HG03108 (cell line): ENCODE measurements around the gene UCKL1.
"Not testable (repeated sequence)": the region's sequence is repeated elsewhere in the genome, so short reads cannot be mapped to it uniquely, and the experiment has no call there.

Source experiments
- ATAC-seq: cut with Tn5 transposase; IDR thresholded peaks from one replicate; pipeline ENCODE4 v1.9.1; 2021; ENCODE audit warnings: moderate library complexity; ENCODE audit not compliant: unreplicated experiment

The UCKL1 gene

DNA sequence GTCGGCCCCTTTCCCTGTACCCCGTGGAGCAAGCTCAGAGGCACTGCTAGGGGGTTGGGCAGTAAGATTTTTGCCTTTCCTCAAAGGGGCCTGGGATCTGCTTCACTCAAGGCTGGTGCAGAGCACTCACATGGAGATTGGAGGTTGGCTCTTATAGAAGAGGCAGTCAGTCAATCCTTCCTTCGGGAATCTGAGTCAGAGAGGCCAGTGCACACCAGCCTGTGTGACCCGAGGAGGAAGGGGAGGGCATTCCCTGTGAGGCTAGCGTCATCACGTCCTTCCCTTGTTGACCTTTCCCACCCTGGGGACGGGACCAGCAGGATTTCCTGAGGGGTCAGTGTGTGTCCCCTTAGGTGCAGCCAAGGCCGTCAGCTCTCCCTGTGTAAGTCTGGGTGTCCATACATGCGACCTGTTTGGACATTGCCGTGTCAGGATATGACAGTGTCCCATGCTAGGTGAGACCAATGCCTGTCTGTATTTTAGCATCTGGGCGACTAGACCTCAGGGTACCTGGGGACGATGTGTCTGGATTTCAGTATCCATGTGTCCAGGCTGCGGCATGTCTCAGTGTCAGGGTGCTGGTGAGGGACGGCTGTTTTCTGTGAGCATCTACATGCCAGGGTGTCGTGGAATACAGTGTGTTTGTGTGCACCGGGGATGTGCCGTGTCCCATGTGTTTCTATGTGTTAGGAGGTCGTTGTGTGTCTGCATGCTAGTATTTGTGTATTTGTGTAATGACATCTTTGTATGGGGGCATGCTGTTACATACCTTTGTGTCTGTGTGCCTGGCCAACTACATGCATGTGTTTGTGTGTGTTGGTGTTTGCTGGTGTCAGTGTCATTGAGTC is 16.3 kb upstream of the UCKL1 start:
- no peak for ATAC-seq

DNA sequence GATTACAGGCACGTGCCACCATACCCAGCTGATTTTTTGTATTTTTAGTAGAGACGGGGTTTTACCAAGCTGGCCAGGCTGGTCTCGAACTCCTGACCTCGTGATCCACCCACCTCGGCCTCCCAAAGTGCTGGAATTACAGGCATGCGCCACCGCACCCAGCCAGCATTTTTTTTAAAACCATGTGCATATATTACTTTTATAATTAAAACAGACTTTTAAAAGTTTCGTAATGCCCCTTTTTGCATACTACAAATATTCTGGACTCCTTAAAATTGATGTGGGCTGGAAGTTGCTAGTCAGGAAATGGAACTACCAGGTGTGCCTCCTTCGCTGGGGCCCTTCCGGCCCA is 15.7 kb upstream of the UCKL1 start:
- ATAC-seq = not testable (repeated sequence)

DNA sequence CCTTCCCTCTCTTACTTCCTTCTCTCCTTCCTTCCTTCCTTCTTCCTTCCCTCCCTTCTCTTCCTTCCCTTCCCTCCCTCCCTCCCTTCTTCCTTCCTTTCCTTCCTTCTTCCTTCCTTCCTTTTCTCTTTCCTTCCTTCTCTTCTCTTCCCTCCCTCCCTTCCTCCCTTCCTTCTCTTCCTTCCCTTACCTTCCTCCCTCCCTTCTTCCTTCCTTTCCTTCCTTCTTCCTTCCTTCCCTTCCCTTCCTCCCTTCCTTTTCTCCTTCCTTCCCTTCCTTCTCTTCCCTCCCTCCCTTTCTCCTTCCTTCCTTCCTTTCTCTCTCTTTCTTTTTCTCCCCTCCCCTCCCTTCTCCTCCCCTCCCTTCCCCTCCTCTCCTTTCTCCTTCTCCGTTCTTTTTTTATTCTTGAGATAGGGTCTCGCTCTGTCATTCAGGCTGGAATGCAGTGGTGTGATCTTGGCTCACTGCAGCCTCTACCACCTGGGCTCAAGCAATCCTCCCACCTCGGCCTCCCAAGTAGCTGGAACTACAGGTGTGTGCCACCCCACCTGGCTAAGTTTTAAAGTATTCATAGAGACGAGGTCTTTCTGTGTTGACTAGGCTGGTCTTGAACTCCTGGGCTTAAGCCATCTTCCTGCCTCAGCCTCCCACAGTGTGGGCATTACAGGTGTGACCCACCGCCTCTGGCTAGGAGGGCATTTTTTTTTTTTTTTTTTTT is 14.7 kb upstream of the UCKL1 start:
- no peak for ATAC-seq

DNA sequence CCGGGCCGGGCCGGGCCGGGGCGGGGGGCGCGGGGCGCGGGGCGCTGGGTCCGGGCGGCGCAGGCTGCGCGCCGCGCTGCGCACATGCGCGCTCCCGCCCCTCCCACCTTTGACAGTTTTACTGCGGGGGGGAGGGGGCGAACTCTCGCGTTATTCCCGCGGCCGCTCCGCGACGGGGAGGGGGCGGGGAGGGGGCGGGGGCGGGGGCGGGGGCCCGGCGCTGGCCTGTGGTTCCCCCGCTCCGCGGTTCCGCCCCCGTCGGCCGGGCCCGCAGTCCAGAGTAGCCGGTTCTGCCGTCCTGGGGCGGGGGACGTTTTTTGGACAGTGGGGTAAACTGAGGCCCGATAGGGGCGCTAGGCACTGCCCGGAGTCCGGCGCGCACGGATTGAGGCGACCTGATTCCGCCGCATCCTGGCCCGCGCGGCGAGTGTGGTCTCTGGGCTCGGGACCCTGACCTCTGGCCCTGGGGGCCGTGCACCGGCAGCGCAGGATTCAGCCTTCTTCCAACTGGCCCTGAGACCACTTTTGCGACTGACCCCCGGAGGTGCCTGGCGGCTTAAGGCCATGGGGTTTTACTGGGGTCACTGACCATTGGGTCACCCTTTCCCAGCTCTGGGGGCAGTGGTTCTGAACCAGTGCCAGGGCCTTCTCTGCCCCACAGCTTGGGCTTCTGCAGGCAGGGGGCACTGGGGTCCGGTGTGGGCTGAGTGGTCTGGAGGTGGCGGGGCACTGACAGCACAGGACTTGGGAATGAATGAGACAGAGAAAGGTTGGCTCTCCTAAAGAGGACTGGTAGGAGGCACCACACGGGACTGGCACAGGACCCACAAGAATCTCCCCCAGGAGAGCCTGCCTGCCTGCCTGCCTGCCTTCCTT is 13.9 kb upstream of the UCKL1 start, which contains the start of gene ZNF512B:
ZNF512B (minus strand) TSS at position 93 of the 876 bp plus-strand sequence. CDS start 1,980 bp downstream, outside the sequence.
- no peak for ATAC-seq

DNA sequence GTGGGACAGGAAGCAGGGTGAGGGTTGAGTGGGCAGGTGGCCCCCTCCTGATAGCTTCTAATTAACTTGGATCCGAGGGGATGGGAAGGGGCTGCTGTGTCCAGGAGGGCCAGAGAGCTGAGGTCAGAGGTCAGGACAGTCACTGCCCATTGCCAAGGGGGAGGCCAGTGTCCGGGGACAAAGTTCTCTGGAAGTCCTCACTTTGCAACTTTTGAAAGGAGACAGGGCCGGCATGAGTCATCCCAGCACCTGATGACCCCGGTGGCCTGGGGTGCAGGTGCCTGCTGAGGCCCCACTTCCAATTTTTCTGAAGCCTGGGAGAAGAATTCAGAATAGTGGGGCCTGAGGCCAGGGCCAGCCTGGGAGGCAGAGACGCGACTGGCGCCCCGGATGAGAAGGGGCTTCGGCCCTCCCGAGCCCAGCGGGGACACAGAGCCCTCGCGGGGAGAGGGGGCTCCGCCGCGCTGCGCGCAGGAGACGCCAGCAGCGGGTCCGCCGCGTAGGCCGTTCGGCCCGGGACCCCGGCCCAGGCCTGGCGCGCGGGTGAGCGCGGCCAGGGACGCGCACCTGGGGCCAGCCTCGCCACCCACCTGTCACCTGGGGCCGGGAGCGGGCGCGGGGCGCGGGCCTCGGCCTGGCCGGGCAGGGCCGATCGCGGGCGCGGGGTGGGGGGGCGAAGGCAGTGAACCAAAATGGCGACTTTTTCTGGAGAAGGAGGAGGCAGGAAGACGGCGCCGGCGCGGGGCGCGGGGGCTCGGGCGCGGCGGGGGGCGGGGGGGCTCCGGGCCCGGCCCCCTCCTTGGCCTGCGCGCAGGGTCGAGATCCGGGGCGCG is 12.9 kb upstream of the UCKL1 start:
- ATAC-seq = no peak

DNA sequence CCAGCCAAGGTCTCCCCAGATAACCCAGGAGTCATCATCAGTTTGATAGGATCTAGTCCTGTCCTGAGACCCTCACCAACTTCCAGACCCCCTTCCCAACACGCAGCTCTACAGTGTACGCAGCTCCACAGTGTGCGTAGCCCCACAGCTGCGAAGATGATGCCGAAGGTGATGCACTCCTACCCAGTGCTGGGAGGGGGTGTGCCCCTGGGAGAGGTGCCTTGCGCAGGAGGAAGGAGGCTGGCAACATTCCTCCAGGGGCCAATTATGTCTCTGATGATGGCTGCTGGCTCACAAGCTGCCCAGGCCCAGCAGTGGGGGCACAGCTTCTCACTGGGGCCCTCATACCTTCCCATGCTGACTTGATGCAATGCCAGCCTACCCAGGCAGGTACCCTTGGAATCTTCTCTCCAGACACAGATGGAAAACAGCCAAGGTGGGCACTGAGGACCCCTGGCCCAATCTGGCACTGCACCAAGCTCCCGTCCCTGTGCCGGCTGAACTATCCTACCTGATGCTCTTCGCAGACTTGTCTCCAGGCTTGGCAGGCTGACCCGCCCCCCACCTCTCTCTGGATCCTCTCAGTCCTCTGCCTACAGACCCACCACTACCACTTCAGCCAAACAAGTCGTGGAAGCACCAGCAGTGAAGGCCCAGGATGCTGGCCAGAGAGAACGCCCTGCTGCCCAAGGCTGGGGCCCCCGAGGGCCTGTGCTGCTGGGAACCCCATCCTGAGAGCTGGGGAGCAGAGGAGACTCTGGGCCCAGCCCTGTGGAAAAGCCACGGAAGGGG is 12.1 kb upstream of the UCKL1 start:
- no peak for ATAC-seq

DNA sequence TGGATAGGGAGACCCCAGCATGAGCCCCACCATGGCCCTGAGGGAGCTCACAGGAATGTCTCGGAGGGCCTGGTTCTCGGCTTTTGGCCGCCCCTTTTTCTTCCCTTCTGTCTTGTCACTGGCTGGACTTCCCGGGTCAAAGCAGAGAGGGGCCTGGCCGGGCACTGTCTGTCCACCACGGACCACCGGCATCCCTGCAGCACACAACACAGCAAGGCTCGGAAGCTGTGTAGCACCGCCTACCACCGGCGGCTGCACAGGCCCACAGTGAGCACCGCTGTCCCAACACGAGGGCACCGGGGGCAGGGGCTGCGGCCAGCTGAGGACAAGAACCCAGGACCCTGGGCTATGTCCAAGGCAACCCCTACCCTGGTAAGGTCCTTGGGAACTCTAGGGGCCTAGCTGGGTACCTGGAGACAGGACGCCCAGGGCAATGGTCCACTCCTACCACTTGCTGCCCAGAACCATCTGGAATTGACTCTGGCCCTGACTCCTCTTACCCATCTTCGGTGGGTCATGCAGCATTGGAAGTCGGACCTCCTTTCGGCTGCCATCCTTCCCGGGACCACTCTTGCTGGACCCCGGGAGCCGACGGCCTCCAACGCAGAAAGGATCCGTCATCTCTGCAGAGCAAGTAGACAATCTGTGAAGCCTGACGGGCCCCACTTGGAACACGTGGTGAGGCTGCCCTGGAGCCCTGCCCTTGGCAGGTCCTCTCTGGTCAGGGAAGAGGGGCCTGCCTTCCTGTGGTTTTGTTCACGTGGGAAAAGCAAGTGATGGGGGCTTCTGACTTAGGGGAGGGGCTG is 11.3 kb upstream of the UCKL1 start:
- no peak for ATAC-seq

DNA sequence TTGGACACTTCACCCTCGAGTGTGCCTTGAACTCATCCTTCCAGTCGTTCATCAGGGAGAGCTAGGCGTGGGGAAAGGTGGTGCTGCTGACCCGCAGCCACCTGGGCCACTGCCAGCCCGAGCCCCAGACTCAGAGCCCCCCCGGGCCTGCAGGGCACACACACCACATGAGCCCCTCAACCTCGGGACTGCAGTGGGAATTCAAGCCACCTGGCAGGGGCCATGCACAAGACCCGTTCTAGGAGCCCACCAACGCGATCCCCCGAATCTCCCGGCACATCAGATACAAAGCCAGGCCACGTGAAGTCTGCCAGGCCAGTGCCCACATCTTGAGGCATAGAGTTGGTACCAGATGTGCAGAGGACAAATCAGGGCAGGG is 10.7 kb upstream of the UCKL1 start:
- no peak for ATAC-seq

DNA sequence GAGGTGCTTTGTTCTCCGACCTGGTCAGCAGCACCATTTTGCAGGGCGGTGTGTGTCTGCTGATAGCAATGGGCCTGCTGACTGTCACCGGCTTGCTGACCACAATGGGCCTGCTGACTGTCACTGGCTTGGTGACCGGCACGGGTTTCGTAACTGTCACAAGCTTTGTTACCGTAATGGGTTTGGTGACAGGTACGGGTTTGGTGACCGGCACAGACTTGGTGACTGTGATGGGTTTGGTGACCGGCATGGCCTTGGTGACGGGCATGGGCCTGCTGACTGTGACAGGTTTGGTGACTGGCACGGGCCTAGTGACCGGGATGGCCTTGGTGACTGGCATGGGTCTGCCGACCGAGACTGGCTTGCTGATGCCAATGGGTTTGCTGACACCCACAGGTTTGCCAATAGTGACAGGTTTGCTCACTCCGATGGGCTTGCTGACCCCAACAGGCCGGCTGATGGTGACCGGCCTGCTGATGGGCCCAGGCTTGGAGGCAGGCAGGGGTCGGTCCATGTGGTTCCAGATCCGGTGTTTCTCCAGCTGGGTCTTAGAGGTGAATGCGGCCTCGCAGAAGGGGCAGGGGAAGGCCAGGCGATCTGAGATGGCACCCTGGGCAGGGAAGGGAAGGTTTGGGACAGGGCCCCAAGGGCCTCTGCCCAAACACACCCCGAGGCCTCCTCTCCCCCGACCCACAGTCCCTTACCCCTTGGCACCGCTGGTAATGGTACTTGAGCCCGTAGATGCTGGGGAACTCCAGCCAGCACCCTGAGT is 10.1 kb upstream of the UCKL1 start:
- no peak for ATAC-seq

DNA sequence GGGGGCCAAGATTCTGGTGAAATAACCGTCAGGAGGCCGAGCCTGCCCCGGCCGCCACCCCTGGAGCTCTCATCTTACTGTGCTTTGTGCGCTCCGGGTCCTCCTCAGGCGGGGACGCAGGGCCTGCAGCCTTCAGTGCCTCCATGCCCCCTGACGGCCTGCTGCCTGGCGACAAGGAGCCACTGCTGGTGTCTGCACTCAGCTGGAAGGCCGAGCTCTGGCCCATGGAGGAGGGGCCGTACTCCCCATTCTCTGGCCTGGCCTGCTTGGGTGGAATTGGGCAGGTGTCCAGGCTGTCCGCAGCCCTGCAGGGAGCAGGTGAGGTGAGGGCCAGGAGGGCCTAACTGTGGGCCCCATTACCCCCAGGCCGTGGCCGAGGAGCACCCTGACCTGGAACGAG is 8.2 kb upstream of the UCKL1 start:
- ATAC-seq = no peak

DNA sequence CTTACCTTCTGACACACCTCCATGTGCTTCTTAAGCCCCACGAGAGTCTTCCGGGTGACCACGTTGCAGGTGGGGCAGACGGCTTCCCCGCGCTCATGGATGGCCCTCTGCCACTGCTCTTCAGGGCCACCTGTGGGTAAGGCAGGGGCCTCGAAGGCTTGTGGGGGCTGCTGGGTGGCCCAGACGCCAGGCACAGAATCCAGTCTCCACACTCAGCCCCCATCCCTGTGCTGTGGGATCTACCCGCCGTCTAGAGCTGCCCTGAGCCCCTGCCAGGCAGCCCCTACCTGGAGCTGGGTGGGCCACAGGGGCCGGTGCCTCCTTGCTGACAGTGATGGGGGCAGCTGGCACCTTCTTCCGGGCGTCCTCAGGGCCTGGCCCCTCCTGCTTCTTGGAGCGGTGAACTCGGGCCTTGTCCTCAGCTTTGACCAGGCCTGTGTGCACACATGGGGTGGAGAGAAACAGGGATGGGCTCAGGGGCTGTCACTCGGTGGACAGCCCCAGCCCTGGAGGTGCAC is 7.6 kb upstream of the UCKL1 start:
- ATAC-seq = no peak

DNA sequence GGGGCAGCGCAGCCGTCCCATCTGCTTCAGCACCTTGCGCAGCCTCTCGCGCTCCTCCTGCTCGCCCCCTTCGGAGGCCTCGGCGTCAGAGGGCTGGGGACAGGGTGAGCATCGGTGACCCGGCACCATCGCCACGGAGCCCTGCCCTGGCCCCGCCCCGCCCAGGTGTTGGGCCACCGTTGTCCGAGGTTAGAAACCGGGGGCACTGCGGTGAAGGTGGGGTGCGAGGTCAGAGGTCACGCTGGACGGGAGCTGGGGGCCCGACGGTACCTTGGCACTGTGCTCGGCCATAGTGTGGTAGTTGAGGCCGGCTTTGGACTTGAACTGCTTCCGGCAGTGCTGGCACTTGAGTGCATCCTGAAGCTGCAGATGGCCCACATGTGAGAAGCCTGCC is 7.1 kb upstream of the UCKL1 start:
- ATAC-seq = no peak

DNA sequence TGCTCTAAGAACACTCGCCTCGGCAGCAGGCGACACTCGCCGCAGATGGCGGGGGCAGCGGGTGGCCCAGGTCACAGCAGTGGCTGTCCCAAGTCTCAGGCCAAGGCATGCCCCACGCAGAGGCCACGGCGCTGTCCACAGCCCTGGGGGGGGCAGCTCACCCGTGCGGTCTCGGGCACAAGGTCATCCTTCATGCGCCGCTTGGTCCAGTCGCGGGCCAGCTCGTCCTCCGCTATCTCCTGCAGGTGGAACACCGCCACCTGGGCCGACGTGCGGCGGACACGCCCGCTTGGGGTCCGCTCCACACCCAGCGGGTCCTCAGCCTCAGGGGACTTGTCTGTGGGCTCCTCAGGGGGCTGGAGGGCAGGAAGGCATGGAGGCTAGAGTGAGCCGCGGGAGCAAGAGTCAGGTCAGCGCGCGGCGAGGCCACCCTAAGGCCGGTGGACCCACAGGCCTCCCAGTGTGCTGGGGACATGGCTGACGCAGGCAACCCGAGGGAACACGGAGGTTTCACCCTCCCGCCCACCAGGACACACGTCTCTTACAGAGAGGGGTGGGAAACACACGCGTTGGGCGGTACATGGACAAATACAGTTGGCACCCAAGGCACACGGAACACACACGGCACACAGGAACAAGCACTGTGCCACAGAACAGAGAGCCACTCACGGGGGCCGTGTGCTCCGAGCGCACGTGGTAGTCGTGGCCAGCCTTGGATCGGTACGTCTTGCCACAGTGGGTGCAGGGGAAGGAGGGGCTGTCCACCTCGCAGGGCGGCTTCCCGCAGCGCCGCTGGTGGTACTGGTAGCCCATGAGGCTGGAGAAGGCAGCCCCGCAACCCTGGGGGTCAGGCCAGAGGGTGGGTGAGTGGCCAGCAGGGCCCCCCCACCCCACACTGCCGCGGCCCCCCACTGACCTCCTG is 6.5 kb upstream of the UCKL1 start:
- ATAC-seq = no peak

DNA sequence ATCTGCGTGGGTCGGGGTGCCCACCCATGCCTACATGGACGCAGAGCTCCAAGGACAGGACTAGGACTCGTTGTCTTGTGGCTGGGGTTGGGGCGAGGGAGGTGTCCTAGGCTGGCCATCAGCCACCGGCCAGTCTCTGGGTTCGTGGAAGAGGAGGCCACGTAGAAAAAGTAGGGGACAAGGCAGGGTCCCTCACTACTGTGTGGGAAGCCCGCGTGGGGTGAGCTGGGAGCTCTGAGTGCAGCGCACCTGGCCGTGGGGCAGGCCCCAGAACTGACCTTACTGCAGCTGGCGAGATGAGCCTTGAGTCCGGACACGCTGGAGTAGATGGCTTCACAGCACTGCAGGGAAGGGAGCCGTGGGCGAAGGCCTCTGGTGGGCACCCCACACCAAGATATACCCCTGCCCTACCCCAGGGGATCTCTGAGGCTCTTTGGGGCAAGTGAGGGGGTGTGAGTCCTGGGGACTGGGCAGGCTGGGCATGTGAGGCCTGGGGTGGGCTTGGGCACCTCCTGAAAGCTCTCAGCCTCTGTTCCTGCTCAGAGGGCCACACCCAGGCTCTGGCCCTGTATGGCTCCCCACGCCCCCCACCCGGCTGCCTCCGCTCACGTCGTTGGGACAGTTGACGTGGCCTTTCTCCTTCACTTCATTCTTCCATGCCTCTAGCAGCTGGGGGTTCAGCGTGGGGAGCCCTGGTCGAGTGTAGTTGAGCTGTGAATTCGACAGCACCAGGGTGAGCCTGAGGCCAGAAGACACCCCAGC is 5.6 kb upstream of the UCKL1 start:
- ATAC-seq = no peak

DNA sequence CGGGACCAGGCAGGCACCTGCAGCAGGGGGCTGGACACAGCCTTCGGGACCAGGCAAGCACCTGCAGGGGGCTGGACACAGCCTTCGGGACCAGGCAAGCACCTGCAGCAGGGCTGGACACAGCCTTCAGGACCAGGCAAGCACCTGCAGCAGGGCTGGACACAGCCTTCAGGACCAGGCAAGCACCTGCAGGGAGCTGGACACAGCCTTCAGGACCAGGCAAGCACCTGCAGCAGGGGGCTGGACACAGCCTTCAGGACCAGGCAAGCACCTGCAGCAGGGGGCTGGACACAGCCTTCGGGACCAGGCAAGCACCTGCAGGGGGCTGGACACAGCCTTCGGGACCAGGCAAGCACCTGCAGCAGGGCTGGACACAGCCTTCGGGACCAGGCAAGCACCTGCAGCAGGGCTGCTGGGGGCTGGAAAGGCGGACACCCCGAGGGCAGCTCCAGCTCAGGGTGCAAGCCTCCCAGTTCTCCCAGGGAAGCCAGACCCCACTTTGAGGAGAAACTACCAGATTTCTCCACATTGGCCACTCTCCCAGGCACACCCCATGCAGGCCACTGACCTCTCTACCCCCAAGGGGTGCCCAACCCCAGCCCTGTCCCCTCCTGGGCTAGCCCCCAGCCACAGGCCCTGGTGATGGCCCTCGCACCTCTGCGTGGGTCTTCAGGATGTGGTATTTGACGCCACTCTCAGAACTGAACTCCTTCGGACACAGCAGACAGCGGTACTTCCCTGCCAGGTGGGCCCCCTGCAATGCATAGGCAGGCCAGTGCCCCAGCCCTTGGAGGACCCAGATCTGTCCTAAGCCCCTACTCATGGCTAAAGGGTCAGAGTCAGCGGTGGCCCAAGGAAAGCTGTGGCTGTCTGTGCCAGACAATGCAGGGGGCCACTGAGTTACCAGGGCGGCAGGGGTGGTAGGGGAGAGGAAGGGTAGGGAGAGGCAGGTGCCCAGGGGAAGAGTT is 4.7 kb upstream of the UCKL1 start:
- not testable (repeated sequence) for ATAC-seq
